WI38 (cell line): Measurements from ENCODE around the gene AK9.
"Not testable (repeated sequence)": the region's sequence is repeated elsewhere in the genome, so short reads cannot be mapped to it uniquely, and the experiment has no call there.

Experiments
- H3K4me3 ChIP-seq: 2 replicates; pipeline ENCODE4 v1.5.1; 2011; ENCODE audit warnings: low read depth, mild to moderate bottlenecking, control low read depth, low read length
- CTCF ChIP-seq: IDR thresholded peaks from 2 replicates; pipeline ENCODE4 v1.5.1; 2012; ENCODE audit warnings: low read depth, mild to moderate bottlenecking, control low read depth, low read length

The AK9 gene

DNA sequence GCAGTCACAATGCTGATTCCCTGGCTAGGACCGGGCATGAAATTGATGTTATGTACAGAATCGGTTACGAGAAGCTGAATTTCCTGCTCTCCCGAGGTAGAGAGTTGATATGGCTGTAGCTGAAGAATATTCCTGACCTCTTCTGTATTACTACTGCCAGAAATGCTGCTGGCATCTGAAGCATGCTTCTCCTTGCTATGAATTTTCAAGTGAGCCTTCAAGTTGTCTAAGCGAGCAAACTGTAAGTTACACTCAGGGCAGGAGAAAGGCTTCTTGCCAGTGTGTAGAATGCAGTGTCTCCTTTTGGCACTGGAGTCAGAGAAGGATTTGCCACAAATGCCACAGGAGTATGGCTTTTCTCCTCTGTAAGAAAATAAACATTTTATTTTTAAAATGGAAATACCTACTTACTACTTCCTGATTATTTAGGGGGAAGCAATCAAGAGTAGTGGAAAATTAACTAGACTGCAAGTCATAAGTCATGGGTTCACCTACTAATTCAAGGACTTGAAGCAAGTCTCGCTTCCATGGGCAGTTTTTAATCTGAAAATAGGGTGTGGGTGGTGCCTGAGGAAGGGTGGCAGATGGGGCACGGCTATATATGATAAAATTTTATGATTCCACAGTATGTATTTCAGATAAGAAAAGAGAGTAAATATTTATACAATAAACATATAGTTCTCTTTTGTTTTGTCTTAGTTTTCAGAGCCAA is 224.6 kb downstream of the AK9 start:
- no peak overlapping the region for H3K4me3 ChIP-seq
- TF ChIP-seq CTCF: no peak

GRCh38 chr6:109465772-109466171 is 225.2 kb downstream of the AK9 start:
- H3K4me3 ChIP-seq: no peak overlapping the region
- no peak for TF ChIP-seq CTCF

DNA sequence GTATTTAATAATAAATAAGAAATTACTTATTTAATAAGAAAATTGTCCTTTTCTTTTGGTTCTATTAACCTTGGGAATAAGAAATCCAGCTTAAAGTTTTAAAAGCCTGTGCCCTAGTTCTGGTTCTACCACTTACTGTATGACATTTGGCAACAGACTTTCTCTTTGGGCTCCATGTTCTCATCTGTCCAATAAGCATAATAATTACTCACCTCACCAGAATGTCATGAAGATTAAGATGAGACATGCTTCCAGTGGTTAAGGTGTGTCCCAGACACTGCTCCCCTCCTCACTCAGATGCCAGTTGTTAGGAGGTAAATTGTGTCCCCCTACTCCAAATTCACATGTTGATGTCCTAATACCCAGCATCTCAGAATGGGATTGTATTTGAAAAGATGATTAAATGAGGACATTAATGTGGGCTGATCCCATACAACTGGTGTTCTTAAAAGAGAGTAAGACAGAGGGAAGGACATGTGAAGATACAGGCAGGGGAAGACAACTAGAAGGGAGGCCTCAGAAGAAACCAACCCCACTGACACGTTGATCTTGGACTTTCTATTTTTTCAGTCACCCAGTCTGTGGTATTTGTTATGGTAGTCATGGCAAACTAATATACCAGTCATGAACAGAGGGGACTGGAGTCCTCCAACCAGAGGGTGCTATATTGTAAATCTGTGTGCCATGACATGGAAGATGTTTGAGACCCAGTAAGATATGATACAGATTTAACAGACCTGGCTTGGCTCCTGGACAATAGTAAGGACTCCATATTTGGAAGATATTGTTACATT is 229.1 kb downstream of the AK9 start:
- TF ChIP-seq CTCF: no peak
- no peak overlapping the region for H3K4me3 ChIP-seq

DNA sequence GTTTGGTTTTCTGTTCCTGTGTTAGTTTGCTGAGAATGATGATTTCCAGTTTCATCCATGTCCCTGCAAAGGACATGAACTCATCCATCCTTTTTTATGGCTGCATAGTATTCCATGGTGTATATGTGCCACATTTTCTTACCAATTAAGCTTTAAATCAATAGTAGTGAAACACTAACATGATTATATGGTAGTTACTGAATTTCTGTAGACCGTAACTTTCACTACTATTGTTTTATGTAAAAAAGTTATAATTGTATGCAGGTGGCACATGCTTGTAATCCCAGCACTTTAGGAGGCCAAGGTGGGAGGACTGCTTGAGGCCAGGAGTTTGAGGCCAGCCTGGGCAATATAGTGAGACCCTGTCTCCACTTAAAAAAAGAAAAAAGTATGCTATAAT is 229.8 kb downstream of the AK9 start:
- H3K4me3 ChIP-seq: not testable (repeated sequence)

- no peak overlapping the region for H3K4me3 ChIP-seq
- no peak for TF ChIP-seq CTCF
Observed at GRCh38 chr6:109460161-109460829, 230.7 kb downstream of the AK9 start.

- no peak overlapping the region for H3K4me3 ChIP-seq
- TF ChIP-seq CTCF: no peak
Observed at GRCh38 chr6:109458774-109459531, 232.0 kb downstream of the AK9 start.

- no peak for TF ChIP-seq CTCF
Observed at GRCh38 chr6:109457562-109457996, 233.4 kb downstream of the AK9 start.

More at GRCh38 chr6:109457562-109457996, 233.4 kb downstream of the AK9 start:
- H3K4me3 ChIP-seq: no peak overlapping the region
